AG04450 (cell line): Measurements from ENCODE around the gene GPR78. TPM values are rescaled to one million over a fixed set of nuclear protein-coding genes. Genes with fewer than 3 reads are reported as not detected.

Source experiments
- CTCF ChIA-PET: fragments of 300-600, 350-600 bp; formaldehyde crosslinking; extraction: SDS; loops from one replicate; lab custom pipeline; 2022; ENCODE audit warnings: antibody characterized with exemption, inconsistent platforms; lab: Charles Lee
- POLR2A ChIA-PET: fragments of 350-600 bp; formaldehyde crosslinking; extraction: SDS; loops from one replicate; lab custom pipeline; 2021; ENCODE audit warnings: antibody characterized with exemption, inconsistent platforms; lab: Yijun Ruan, JAX
- DNase-seq: peaks from one replicate; pipeline ENCODE4 v3.0.0-alpha.2; 2011; ENCODE audit warnings: low read depth, low spot score
- H3K27ac ChIP-seq: one replicate; pipeline ENCODE4 v1.5.1; 2012; ENCODE audit warnings: low read depth, low read length, control low read depth
- H3K27me3 ChIP-seq: one replicate; pipeline ENCODE4 v1.6.0; 2012; ENCODE audit warnings: low read length; ENCODE audit not compliant: control insufficient read depth, insufficient read depth
- H3K4me3 ChIP-seq: 2 replicates; pipeline ENCODE4 v1.5.1; 2011; ENCODE audit warnings: mild to moderate bottlenecking, low read depth, low read length, control low read depth
- H3K9me3 ChIP-seq: 2 replicates; pipeline ENCODE4 v1.5.1; 2012; ENCODE audit warnings: low read length; ENCODE audit not compliant: control insufficient read depth, insufficient read depth
- CTCF ChIP-seq: IDR thresholded peaks from 2 replicates; pipeline ENCODE4 v1.5.1; 2011; ENCODE audit warnings: low read depth, low read length, control low read depth, inconsistent platforms
- polyA plus RNA-seq: library from polyadenylated mRNA; depleted of rRNA; stranded (reverse); fragments of >200 nt; gene quantifications from 2 replicates; pipeline ENCODE4 v1.2.3, GENCODE V29; 2011

The GPR78 gene
- polyA plus RNA-seq, 1 experiment = 0.07 TPM

DNA sequence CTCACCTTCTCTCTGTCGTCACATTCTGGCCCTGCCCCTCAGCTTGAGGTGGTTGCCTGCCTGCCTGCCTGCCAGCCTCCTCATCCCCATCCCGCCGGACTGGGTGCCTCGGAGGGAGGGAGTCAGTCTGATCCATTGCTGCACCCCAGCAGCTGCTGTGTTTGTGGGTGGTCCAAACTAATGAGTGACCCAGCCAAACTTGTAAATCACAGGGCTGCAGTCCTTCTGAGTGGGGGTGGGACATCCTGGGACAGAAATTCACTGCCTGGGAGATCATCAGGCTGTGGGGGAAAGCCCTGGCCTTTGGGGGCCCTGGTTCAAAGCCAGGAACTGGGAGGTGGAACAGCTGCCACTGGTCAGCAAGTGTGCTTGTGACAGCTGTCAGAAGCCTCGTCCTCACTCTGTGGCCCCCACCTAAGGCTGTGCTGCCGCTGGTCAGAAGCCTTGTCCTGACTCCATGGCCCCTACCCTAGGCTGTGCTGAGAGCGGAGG, 5.6 kb downstream of the GPR78 start:
- Histone ChIP-seq H3K27me3 (peaks cover 40% of the 10 kb centered on the region), H3K27ac (no peak overlapping the region), H3K9me3 (peaks cover 10% of the 10 kb centered on the region; the same call in 1 of the 2 replicates), H3K4me3 (no peak overlapping the region)
- TF ChIP-seq CTCF = no peak
- no peak for DNase-seq
- ChIA-PET POLR2A (no interaction called here), CTCF (no interaction called here)

GRCh38 chr4:8586246-8586645, 6.1 kb downstream of the GPR78 start:
- Histone ChIP-seq H3K4me3 (no peak overlapping the region), H3K27me3 (peaks cover 43% of the 10 kb centered on the region), H3K9me3 (peaks cover 5% of the 10 kb centered on the region; the same call in 1 of the 2 replicates), H3K27ac (no peak overlapping the region)
- CTCF ChIA-PET = no interaction called here
- TF ChIP-seq CTCF = no peak
- POLR2A ChIA-PET = no interaction called here
- no peak for DNase-seq

- TF ChIP-seq CTCF = no peak
- no peaks in the 10 kb centered on the region for H3K9me3 ChIP-seq
- no peak overlapping the region for H3K4me3 ChIP-seq
- no peak for DNase-seq
- H3K27me3 ChIP-seq = peaks cover 46% of the 10 kb centered on the region
- no peak overlapping the region for H3K27ac ChIP-seq
- ChIA-PET POLR2A (no interaction called here), CTCF (no interaction called here)
Observed at GRCh38 chr4:8586671-8587468, 6.7 kb downstream of the GPR78 start.

DNA sequence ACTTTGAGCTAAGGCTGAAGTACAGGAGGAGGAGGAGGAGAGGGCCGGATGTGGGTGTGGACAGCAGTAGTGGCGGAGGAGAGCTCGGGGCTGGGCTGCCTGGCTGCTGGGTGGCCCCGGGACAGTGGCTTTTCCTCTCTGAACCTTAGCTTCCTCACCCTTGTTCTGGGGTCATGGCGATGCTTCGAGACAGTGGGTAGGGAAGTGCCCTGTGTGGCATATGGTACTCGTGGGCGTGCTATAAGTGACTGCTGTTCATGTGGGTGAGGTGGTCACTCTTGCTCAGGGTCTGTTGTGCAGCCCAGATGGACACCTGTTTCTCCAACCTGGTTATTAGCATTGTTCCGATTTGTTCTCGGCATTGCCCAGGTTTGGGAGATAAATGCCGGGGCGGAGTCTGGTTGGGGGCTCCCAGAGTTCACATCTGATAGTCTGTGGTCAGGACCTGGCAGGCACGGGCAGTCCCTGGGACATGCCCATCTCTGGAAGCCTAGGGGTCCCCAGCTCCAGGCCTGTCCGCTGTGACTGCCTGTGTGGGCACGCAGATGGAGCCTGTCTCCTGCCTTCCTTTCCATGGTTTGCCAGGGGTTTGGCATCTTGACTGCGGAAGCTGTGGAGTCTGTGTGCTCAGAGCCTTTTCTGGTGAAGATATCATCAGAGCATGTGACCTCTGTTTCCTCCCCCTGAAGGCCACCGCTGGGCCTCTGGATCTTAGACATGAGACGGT, 7.4 kb downstream of the GPR78 start:
- TF ChIP-seq CTCF = no peak
- ChIA-PET CTCF (no interaction called here), POLR2A (no interaction called here)
- no peak for DNase-seq
- no peak overlapping the region for H3K4me3 ChIP-seq
- H3K27ac ChIP-seq = no peak overlapping the region
- H3K27me3 ChIP-seq = peaks cover 53% of the 10 kb centered on the region
- no peaks in the 10 kb centered on the region; the same call in 1 of the 2 replicates for H3K9me3 ChIP-seq

DNA sequence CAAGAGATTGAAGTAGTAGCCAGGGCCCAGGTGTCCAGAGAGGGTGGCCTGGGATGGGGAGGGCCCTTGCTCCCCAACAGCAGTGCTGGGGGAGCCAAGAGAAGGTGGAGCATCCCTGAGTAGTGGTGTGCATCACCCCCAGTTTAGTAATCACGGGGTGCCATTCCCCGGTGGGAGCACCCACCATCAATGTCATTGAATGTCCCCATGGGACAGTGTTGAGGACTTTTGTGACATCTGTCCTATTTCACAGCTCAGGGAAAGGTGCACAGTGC, 7.9 kb downstream of the GPR78 start:
- Histone ChIP-seq H3K4me3 (no peak overlapping the region), H3K9me3 (no peaks in the 10 kb centered on the region; the same call in 1 of the 2 replicates), H3K27ac (no peak overlapping the region), H3K27me3 (peaks cover 58% of the 10 kb centered on the region)
- DNase-seq = no peak
- TF ChIP-seq CTCF = no peak
- ChIA-PET POLR2A (no interaction called here), CTCF (no interaction called here)
